ENCODE results near the gene SIGLEC8.

GRCh38 chr19:51441410-51442390 lies 16.6 kb downstream of the SIGLEC8 start:
- TF ChIP-seq CTCF (conservative IDR thresholded peaks at IDR 0.05): no peak
- no peak for TF ChIP-seq ZFX (IDR thresholded peaks at IDR 0.05)

Measured in C4-2B (cell line).